HG03469 (cell line): ENCODE results near the gene SYNDIG1.

ENCODE experiments used
- ATAC-seq: cut with Tn5 transposase; IDR thresholded peaks from one replicate; pipeline ENCODE4 v1.9.1; 2021; ENCODE audit warnings: mild to moderate bottlenecking, moderate library complexity, moderate number of reproducible peaks; ENCODE audit not compliant: unreplicated experiment

Gene SYNDIG1

DNA sequence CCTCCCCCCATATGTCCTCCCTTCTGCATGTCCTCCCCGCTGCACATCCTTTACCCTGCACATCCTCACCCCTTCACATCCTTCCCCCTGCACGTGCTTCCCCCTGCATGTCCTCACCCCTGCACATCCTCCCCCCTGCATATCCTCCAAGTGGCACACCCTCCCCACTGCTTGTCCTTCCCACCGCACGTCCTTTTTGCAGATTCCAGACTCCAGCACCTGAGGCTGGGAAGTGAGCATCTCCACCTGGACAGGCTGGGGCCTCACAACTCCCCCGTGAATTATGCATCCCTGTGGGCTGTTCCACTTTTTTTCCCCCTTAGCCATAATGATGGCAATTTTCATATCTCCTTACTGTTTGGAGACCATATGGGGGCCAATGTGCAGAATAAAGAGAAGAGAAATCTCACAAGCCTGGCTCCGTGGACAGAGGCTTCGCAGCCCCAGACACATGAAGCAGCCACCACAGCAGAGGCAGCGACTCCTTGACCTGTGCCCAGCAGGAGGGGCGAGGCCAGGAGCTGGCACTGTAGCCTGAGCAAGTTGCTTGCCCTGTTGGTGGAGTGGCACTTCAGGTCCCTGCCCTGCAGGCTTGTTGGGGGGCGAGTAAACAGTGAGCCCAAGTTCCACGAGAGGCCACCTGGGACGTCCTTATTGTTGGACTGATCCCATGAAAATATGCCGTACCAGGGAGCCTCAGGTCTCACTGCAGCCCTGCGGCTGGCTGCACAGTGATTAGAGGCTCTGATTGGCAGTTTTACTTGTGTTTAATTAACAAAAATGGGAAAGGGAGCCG lies 113.1 kb downstream of the SYNDIG1 start:
- no peak for ATAC-seq

DNA sequence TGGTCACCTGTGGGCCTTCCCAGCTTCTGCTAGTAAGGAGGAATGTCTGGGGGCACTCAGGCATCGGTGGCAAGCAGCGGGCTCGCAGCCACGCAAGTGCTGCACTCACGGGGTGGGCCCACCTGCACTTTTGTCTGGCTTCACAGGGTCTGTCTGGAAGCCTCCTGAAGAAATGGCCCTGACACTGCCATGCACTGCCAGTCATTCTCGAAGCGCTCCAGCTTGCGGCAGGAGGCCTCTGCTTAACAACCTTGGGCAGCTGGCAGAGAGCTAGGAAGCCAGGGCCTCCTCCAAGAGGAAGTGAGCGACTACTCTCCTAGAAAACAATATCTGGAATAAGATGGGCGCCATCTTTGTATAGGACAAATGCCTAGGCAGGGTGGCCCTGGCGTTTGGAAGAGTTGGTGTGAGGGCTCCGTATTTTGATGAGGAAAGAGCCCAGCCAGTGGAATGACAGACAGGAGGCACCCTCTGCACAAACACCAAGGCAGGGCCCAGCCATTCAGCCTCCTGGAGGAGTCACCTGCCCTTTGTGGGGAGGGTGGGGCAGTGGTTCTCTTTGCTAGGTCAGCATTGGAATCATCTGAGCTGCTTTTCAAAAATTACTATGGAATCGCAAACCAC lies 113.9 kb downstream of the SYNDIG1 start:
- no peak for ATAC-seq

DNA sequence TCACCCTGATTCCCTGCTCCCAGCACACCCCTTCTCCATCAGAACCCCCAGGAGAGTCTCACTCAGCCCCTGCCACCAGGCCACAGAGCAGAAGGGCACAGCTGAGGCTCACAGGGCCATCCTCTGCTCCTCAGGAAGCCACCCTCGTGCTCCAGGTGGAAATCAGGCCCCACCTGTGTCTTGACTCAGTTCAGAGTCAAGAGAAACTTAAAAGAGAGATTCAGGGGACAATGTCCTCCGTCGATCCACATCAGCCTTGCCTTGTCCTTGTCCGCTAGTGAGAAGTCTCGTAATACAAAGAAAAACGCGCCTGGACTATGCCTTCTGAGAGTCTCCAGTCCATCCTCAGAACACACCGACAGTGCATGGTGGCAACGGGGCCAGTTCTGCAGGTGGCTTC lies 114.6 kb downstream of the SYNDIG1 start:
- no peak for ATAC-seq

DNA sequence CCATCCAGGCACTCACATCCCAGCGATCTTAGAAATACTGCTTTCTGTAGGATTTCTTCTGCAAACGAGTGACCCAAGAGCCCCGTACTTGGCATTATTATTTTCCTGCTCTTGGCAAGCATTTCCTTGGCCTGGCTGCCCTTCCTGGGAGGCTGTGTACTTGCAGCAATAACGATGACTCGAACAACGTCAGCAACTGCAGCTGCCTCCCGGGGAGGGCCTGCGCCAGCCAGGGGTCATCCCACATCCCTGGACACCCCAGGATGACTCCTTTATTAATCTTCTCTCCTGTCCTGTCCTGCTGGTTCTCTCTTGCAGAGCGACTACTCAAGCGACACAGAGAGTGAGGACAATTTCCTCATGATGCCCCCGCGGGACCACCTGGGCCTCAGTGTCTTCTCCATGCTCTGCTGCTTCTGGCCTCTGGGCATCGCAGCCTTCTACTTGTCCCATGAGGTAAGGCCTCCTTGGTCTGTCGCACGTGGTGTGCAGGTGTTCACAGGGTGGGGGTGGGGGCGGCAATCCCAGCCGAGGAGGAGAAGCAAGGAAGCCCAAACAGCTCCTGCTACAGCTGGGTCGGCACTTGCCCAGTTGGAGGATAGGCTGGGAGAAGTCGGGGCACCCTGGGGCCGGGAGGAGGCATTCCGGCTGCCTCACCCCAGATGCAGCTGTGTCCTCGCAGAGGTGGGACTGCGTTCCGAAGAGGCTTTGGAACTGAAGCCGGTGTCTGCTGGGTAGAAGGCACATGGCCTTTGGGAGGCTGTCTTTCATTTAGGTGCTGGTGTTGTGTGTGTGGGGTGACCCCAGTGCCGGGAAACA lies 115.3 kb downstream of the SYNDIG1 start:
- ATAC-seq: no peak

DNA sequence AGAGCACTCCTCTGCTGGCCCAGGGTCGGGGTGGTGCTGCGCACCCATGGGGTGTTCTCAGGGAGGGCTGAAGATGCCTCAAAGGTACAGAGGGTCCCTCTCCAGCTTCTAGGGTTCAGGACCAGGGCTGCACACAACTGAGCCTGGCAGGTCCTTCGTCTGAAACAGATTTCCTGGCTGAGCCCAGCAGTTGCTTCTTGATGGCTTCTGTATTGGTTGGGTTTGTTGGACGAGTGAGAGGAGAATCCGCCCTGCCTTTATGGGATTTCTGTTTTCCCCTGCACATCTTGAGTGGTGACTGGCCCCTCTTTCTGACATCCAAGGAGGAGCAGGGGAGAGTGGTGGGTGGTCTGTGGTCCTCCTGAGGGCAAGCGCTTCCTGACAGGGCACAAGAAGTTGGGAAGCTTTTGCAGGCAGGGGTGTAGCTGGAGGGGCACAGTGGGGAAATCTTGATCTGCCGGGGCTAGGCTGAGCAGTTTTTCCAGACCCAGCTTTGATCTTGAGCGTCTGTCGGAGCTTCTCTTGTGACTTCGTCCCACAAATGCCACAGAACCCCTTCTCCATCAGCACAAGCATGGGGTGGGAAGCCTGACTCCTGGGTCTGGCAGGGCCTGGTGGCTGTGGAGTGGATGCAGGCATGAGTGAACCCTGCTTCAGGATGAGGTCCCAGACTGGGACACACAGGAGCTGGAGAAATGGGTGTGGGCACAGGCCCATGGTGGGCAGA lies 116.5 kb downstream of the SYNDIG1 start:
- no peak for ATAC-seq

DNA sequence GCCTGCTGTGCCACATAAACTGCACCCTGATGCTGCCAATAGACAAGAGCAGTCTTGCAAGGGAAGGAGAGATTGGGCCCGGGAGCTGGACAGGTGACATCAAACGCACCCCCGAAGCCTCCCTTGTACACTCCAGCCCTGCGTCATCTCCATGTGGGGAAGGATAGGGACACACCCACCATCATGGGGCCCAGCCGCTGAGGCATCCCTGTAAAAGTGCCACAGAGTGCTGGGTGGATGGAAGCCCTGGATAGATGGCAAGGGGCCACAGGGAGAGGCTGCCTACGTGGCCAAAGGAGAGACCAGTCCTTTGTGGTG lies 117.1 kb downstream of the SYNDIG1 start:
- no peak for ATAC-seq

DNA sequence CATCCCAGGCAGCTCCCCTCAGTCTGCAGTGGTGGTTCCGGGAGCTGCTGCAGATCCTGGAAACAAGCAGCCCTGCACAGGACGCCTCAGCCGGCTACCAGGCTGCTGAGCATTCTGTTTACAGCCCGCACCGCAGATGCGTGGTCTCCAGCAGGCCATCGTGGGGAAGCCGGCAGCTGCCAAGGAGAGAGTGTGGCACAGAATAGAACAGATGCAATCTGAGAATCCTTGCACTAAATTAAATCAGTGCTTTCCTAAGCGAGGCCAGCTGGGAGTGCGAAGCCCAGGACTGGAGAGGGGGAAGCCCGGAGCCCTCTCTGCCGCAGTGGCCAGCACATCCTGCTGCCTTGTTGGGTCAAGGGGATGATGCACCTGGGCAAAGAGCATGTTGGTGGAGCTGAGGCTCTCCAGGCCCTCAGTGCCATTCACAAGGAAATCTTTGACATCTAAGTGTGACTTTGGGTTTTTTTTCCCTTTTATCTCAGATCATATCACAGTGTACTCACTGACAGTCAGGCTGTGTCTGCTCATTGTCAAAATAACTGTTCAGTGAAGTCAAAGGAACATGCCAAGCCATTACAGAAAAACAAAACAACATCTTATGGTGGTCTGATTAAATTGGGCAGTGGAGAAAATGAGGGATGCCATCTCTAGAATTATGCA lies 118.1 kb downstream of the SYNDIG1 start:
- ATAC-seq: no peak

DNA sequence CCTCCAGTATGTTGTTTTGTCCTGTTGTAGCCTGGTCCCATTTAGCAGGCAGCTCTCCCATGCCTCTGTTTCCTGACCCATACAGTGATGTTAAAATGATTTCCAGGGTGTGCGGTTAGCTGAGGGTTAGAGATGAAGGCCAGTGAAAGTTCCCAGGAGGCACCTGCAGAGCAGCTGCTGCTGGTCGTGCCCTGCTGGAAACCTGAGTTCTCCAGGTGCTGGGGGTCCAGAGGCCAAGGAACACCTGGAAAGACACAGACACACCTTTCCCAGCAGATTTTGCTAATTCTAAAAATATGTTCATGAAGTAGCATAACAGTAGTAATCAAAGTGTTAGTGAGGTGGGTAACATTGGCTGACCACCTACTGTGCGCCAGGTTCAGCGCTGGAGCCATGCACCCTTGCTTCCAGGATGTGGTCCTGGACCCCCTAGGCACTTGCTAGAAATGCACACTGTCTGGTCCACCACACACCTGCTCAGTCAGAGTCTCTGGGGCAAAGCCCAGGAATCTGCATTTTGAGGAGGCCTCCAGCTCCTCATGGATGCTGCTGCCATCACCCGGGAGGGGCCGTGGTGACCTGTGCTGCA lies 118.7 kb downstream of the SYNDIG1 start:
- no peak for ATAC-seq

DNA sequence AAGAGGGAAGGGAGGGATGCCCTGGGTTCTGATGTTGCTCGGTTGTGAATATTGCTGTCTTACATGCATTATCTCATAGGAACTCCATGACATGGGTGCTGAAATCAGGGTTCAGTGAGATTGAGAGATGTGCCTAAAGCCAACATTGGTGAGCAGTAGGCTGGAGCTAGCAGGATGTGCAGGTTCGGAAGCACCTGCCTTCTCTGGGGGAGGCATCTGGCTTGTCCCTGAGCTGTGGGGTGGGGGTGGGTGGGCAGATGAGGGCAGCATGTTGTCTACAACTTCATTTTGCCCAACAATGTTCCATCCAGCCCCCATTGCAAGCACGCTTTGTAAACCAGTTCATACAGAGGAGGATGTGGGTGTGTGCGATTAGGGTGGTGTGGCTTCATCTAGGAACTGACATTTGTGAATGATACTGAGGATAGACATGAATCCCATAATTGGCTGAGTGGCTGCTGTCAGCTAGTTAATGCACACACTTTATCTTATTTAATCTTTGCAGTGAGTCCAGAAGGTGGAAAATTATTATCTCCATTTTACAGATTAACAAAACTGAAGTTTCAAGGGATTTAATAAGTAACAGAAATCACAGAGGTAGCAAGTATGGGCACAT lies 119.4 kb downstream of the SYNDIG1 start:
- ATAC-seq: no peak

DNA sequence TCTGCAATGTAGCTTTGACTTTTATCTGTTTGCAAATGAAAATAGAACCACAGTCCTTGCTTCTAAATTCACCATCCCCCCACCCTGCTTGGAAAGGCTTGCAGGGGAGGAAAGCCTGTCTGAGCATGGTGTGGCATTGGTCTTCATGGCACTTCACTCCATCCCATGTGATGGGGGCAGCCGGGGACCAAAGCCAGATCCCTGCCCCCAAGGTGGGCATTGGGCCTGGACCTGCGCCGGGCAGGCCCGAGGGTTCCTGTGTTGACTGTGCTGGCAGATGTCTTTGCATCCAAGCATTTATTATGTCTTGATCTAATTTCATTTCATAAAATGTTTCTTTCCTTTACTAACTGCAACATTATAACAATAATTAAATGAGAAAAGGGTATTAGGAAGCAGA lies 120.0 kb downstream of the SYNDIG1 start:
- ATAC-seq: no peak

DNA sequence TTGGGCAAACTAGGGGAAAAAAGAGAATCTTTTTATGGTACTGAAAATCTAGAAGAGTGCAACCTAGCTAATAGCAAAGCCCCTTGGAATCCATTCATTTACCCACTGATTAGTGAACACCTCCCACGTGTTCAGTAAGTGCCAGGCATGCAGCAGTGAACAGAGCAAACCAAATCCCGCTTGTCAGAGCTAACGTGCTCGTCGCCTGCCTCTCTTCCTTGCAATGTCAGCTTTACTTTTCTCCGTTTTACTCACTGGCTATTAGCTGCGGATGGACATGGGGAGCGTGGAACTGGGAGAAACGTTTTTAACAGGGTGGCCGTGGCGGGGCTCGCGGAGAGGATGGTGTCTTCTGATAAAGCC lies 120.4 kb downstream of the SYNDIG1 start:
- ATAC-seq: no peak

DNA sequence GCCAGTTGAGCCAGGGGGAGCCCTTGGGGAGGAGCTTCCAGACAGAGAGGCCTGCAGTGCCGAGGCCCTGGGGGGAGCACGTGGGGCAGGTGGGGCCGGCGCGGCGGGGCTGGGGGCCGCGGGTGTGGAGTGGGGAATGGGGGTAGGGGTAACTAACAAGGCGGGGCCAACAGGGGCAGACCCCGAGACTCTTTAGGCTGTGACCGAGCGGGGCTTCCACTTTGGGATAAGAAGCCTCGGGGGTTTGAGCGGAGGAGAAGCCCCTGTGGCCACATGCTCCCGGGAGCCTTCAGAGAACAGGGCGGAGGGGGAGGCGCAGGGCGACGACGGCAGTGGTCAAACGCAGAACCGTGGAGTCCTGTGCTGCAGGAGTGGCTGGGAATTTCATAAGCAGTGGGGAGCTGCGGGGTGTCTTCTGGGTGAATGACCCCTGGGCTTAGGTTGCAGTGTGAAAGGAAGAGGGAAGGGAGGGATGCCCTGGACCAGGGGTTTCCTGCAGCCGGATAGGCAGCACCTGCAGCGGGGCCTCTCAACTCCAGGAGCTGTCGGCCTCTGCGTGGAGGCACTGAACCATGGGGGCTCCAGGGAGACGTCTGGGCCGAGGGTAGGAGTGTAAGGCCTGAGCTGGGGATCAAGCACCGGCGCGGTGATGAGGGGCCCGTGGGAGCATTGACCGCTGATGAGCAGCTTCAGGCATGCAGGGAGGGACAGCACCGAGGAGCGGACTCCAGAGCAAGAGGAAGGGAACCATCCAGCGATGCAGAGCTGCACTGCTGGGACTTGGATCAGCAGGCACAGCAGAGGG lies 121.0 kb downstream of the SYNDIG1 start:
- no peak for ATAC-seq

DNA sequence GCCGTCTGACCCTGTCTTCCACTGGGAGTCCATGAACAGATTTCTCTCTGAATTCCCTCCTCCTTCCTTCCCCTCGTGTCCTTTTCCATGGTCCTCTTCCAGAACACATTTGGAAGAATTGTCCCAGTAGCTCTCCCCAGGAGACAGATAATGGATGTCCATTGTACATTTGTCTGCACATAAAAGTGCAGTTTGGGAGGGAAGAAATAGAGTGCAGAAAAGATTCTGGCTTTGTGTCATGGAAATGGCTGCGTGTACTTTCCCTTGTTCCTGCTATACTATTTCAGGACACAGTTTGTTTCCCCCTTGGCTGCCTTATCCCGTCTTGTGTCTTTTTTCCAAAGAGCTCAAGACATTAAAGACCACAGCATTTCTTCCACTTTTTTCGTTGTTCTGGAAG lies 127.6 kb downstream of the SYNDIG1 start:
- no peak for ATAC-seq

DNA sequence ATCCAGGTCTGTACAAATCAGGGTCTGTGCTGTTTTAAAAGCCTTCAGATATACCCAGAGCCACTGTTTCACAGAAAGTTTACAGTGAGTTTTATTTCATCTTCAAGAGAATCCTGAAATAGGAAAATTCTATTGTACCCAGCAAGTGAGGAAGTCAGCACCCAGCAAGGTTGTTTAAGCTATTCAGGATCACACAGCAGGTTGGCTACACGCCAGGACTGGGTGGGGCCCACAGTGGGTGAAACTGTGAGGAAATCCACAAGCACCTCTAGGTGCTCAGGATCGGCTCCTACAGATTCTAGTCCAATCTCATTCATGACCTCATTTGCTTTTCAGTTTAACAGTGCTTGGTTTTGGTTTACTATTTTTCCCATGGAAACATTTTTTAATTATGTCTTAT lies 128.9 kb downstream of the SYNDIG1 start:
- ATAC-seq: no peak

DNA sequence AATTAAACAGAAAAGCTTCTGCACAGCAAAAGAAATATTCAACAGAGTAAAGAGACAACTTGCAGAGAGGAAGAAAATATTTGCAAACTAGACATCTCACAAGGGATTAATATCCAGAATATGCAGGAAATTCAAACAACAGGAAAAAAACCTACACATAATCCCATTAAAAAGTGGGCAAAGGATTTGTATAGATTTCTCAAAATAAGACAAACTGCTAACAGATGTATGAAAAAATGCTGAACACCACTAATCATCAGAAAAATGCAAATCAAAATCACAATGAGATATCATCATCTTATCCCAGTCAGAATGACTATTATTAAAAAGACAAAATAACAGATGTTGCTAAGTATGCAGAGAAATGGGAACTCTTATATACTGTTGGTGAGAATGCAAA lies 129.6 kb downstream of the SYNDIG1 start:
- ATAC-seq: no peak

DNA sequence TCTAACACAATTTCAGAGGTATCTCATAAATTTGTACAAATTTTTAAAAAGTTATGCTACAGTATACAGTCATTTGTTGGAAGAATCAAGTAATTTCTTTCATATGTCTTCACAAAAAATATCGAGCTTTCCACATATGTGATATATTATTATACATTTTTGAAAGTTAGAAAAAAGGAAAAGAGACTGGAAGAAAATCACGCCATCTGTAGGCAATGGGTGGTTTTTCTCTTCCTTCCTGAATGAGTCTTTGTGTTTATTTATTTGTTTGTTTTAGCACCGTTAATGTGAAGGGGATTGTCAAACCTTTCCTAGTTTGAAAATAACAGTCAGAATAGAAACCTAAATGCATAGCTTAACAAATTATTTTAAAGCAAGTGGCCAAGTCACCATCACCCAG lies 130.6 kb downstream of the SYNDIG1 start:
- no peak for ATAC-seq

DNA sequence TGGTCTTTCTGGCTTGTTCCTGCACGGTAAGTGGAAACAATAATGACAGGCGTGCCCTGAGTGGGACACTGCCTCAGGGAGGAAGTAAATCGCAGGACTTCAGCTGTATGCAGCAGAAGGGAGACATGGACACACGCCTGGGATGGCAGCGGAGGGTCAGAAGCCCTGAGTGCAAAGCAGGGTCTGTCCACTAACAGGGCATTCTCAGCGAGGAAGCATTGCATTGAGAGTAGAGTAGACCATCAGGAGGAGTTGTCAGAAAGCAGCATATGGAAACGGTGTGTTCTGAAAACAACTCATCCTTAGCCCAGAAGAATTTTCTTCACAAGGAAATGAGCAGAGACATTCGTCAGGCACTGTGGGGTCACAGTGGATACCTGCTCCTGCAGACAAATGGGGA lies 134.0 kb downstream of the SYNDIG1 start:
- no peak for ATAC-seq

DNA sequence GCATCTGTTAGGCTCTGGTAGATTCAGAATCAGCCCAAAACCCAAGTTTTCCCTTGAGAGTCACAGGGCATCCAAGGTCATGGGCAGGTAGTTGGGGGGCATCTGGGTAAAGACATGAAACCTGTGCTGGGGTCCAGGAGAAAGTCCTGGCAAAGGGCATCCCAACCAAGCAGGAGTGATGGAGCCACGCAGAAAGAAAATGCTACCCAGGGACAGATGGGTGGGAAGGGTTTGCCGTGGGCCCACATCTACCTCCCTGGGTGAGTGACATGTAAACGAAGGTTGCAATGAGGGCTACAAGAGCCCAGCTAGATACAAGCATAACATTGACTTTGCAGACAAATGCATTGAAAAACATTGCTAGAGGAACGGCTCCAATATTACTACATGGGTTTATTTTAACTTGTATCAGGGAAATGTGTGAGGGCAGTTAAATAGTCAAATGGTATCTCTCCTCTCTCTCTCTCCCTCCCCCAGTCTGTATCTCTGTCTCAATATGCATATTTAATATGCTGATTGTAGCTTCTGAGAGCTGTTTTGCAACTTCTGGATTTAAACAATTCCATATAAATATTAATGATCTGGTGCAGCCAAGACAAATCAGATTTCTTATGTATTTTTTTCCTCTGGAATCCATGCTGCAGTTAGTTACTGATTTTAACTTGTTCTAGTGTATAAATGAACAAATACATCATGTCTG lies 135.7 kb downstream of the SYNDIG1 start:
- ATAC-seq: no peak
